NK-92 (cell line): ENCODE results near the gene ATXN1.

Source experiments
- DNase-seq: peaks from one replicate; lab custom pipeline; 2025; ENCODE audit not compliant: unreplicated experiment; lab: John Stamatoyannopoulos, UW

Gene ATXN1

DNA sequence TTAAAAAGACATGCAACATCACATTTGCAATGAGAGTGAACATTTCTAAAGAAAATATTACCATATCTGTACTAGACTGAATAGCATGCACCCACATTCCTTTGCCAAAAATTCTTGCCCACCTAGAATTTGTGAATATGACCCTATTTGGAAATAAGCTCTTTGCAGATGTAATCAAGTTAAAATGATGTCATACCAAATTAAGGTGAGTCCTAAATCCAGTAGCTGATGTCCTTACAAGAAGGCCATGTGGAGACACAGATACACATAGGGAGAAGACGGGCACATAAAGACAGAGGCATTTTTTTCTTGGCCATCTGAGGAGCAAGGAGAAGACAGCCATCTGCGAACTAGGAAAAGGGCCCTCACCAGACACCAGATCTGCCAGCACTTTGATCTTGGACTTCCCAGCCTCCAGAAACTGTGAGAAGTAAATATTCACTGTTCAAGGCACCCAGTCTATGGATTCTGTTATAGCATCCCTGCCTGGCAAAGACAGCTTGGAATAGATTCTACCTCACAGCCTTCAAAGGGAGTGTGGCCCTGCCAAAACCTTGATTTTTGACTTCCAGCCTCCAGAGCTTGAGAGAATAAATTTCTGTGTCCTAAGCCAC lies 22.8 kb upstream of the ATXN1 start:
- DNase-seq = no peak

- no peak for DNase-seq
These were observed 22.2 kb upstream of the ATXN1 start for GRCh38 chr6:16783509-16783908.

DNA sequence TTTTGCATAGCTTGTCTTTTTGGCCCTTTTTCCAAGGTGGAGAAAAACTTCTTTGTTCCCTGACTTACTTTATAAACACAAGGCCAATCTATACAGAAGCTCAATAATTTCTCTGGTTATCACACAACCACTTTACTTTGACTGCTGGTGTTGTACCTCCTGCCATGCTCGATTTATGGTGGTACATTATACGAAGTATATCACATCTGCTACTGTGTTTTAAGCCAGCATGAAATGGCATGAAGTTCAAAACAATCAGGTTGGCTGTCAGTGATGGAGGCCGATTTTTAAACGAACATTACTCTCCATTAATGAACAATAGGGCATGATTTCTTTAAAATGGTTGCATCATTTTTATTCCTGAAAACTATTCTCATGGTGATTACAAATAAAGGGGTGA lies 21.0 kb upstream of the ATXN1 start:
- DNase-seq = no peak

- no peak for DNase-seq
These were observed 20.3 kb upstream of the ATXN1 start for GRCh38 chr6:16781348-16782169.

DNA sequence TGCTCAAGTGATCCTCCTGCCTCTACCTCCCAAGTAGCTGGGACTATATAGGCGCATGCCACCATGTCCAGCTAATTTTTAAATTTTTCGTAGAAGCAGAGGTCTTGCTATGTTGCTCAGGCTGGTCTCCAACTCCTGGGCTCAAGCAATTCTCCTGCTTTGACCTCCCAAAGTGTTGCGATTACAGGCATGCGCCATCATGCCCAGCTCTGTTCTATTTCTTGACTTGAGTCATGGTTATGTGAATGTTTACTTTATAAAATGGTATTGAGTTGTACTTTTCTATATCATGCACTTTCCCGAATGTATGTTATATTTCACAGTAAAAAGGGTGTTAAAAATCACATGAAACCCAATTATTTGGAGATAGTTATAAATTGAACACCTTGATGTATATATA lies 17.3 kb upstream of the ATXN1 start:
- no peak for DNase-seq

GRCh38 chr6:16777794-16778193 lies 16.5 kb upstream of the ATXN1 start:
- DNase-seq = no peak

GRCh38 chr6:16776394-16777017 lies 15.2 kb upstream of the ATXN1 start:
- no peak for DNase-seq

DNA sequence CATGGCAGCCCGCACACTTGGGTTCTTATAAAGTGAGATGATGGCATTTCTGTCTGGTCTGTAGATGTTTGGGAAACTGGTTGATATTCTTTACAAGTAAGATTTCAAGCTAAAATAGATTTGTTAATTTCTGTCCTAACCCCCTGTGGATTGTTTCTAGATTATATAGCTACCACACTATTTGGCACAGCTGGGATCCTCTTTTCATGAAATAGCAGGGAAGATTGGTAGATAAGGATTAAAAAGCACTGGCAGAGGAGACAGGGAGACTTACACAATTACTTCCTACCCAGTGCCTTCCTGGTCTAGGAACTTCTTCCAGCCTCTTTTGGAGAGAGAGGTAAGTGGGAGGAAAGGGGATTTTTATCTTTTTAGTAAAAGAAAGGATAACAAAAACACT lies 13.2 kb upstream of the ATXN1 start:
- no peak for DNase-seq

- DNase-seq = no peak
These were observed 12.1 kb upstream of the ATXN1 start for GRCh38 chr6:16773362-16773761.

GRCh38 chr6:16770701-16771569 lies 9.7 kb upstream of the ATXN1 start:
- no peak for DNase-seq

DNA sequence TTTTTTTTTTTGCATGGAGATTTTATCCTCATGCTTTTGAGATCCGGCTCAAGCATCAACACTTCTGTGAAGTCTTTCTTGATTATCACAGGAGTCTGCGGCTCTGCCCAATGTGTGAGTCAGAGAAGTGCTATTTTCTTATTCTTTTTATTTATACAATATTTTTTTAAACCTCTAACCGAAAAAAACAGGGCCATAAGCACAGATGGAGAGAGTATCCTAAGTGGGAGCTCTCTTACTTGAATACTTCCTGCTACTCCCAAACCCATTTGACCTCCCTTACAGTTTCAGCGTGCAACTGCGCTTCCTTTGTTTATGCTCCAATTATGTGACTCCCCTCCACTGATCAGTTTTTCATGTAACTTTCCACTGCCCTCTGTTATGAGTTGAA lies 8.7 kb upstream of the ATXN1 start:
- no peak for DNase-seq

- no peak for DNase-seq
These were observed 8.1 kb upstream of the ATXN1 start for GRCh38 chr6:16769131-16769985.

DNA sequence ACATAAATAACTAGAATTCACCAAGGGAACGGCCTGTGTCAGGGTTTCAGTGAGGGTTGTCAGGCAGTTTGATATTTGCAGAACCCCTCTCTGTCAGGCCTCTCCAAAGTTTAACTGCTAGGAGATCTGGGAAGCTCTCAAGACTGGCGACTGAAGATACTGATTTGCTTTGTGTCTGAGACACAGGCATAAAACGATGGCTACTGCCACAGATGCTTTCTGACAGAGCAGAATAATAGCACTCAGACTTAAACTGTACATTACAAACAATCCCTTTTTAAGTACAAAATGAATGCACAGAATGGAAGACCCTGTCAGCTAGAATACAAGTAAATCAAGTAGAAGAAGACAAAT lies 7.2 kb upstream of the ATXN1 start:
- no peak for DNase-seq

GRCh38 chr6:16767765-16768476 lies 6.7 kb upstream of the ATXN1 start:
- no peak for DNase-seq

DNA sequence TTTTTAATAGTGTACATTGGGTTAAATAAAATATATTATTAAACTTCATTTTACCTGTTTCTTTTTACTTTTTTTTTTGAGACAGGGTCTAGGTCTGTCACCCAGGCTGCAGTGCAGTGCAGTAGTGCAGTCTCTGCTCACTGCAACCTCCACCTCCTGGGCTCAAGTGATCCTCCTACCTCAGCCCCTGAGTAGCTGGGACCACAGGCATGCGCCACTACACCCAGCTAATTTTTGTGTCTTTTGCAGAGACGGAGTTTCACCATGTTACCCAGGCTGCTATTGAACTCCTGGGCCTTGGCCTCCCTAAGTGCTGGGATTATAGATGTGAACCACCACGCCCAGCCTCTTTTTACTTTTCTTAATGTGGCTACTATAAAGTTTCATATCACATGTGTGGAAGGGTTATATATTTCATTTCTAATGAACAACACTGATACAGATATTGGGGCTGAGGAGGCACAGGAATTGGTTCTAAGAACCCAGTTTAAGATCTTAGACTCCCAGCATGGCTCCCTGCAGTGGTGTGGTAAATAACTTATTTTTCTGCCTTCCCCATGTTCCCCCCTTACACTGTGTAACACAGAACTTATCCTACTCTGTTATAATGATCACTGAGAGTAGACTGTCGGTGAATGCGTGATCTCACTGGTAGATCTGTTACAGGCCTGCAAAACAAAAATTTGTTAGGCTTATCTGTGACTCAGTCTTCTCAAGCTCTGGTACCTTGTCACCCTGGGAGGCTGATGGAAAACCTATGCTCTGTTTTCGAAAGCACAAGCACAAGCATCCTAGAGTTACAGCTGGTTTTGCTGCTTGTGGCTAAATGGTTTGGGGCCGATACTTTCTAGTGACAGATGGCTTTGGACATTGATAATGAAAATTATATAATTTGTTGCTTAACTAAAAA lies 5.8 kb upstream of the ATXN1 start:
- DNase-seq = no peak

DNA sequence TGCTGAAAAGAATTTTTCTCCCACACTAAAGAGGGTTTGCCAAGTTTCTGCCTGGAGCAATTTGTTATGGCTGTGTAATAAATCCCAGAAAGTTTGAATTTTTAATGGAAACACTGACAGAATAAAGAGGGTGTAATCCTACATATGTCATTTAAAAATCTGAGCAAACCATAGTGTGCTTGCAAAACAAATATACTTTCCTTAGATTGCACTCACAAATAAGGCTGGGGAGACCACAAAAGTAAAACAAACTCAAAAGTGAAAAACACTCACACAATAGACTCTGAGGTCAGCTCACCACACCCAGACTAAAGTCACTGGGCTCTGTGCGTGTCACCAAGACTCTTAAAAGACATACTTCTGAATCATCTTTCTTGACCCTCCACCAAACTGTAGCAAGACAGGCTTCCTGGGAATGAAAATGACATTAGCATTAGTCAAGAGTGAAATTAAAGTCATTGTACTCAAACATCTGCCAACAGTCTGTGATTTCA lies 4.8 kb upstream of the ATXN1 start:
- no peak for DNase-seq

DNA sequence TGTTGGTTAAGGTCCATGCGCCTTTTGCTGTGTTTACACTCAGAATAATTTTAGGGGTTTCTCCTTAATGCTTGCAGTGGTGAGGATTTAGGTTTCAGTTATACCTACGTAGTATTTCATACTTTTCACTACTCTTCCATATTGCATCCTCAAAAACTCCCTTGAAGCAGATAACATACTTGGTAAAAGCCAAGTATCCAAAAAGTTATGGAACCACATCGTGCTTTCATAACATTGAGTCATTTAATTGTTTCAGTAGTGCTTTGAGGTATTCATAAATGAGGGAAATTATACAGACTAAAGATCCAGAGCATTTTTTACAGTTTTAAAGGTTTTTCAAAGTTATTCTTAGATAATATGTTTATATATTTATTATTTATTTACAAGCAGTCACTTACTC lies 4.0 kb upstream of the ATXN1 start:
- DNase-seq = no peak

DNA sequence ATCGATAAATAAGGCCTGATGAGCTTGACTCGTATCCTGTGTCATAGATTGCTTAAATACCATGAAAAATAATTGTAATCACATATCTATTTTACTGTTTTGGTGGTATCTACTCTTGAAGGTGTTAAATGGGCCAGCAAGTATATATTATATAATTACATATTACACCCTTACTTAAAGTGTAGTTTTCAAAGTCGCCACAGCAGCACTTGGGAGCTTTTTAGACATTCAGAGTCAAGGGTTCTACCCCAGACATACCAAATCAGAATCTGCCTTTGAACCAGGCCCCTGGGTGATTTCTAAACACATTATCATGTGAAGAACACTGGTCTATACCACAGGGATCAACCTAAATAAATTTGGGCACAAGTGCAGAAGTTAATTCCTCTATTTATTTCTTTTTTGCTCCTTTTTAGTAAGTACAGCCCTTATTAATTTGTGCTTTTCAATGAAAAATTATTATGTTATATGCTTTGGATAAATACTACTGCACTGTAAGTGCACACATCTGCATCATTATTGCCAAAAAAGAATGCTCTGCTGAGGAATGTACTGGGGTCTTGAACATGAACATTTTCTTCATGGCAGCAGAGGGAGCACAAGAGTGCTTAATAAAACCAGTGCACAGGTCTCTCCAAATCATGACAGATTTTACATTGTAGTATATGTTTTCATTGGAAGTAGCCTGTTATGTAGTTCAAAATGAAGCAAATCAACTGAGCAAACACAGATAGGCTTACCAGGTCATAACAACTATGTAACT lies 3.1 kb upstream of the ATXN1 start:
- DNase-seq = no peak
